HG03280 (cell line): ENCODE results near the gene EME2.
A peak's percentile ranks its signal among the peaks of the same experiment; 100 is the strongest.
"Not testable (repeated sequence)": the region's sequence is repeated elsewhere in the genome, so short reads cannot be mapped to it uniquely, and the experiment has no call there.

Experiments used
- ATAC-seq: cut with Tn5 transposase; IDR thresholded peaks from one replicate; pipeline ENCODE4 v1.9.1; 2021; ENCODE audit warnings: mild to moderate bottlenecking, moderate library complexity; ENCODE audit not compliant: unreplicated experiment

The EME2 gene, protein sequence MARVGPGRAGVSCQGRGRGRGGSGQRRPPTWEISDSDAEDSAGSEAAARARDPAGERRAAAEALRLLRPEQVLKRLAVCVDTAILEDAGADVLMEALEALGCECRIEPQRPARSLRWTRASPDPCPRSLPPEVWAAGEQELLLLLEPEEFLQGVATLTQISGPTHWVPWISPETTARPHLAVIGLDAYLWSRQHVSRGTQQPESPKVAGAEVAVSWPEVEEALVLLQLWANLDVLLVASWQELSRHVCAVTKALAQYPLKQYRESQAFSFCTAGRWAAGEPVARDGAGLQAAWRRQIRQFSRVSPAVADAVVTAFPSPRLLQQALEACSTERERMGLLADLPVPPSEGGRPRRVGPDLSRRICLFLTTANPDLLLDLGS

GRCh38 chr16:1772362-1772907 is at the start of gene EME2:
Gene EME2, plus strand, starts transcription at chr16:1772810. Its CDS starts 418 bp downstream, at chr16:1773228.
- peak; percentile 16 for ATAC-seq

DNA sequence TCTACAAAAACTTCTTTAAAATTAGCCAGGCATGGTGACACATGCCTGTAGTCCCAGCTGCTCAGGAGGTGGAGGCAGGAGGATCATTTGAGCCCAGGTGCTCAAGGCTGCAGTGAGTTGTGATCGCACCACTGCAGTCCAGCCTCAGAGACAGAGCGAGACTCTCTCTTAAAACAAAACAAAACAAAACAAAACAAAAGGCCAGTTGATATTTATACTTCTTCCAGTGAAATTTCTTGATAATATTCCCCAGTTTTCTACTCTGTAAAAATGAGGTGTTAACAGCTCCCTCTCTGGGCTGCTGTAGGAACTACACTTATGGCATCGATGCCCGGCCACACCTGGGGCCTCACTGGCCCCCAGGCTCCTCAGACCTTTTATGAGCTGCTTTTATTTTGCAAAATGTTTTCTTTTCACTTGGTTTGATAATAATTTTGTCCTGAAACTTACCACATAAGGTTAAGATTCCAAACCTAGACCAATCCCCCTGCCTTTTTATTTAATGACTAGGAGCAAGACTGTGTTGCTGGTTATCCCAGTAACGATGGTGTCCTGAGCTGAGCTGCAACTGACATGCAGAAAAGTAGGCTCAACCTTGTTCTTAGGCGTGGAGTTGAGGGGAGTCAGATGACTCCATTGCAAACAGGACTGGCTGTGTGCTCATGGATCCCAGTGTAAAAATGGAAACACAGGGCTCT is 49.0 kb upstream of the EME2 start:
- ATAC-seq, result no peak

DNA sequence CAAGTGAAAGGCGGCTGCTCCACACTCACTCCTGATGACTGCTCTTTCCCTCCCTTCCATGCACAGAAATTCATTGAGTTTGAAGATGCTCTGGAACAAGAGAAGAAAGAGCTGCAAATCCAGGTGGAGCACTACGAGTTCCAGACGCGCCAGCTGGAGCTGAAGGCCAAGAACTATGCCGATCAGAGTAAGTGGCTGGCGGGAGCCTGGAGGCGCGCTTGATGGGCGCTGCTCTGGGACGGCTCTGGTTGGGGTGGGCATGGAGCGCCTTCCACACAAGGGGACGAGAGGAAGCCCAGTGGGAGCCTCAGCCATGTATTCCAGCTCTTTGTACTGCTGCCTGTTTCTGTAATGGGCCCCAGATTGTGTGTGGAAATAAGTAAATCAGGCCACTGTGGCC is 48.1 kb upstream of the EME2 start:
- no peak for ATAC-seq

DNA sequence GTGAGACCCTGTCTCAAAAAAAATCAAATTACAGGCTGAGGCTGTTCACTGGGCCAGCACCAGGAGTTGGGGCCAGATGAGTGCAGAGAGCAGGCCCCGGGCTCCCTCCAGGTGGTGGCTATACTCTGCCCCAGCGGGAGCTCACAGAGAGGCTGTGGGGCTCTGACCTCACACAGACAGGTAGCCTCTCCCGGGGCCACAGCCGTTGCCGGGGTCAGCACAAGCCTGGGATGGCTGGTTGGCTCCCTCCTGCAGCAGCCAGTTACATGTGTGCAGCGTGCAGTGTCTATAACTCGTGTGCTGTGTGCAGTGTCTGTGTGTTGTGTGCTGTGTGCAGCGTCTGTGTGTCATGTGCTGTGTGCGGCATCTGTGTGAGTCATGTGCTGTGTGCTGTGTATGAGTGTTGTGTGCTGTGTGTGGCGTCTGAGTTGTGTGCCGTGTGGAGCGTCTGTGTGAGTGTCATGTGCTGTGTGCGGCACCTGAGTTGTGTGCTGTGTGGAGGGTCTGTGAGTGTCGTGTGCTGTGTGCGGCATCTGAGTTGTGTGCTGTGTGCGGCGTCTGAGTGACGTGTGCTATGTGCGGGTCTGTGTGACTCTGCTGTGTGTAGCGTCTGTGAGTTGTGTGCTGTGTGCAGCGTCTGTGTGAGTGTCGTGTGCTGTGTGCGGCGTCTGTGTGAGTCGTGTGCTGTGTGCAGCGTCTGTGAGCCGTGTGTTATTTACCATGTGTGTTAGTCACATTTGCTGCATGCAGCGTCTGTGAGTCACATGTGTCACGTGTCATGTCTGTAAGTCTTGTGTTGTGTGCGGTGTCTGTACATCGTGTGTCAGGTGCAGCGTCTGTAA is 45.7 kb upstream of the EME2 start:
- no peak for ATAC-seq

DNA sequence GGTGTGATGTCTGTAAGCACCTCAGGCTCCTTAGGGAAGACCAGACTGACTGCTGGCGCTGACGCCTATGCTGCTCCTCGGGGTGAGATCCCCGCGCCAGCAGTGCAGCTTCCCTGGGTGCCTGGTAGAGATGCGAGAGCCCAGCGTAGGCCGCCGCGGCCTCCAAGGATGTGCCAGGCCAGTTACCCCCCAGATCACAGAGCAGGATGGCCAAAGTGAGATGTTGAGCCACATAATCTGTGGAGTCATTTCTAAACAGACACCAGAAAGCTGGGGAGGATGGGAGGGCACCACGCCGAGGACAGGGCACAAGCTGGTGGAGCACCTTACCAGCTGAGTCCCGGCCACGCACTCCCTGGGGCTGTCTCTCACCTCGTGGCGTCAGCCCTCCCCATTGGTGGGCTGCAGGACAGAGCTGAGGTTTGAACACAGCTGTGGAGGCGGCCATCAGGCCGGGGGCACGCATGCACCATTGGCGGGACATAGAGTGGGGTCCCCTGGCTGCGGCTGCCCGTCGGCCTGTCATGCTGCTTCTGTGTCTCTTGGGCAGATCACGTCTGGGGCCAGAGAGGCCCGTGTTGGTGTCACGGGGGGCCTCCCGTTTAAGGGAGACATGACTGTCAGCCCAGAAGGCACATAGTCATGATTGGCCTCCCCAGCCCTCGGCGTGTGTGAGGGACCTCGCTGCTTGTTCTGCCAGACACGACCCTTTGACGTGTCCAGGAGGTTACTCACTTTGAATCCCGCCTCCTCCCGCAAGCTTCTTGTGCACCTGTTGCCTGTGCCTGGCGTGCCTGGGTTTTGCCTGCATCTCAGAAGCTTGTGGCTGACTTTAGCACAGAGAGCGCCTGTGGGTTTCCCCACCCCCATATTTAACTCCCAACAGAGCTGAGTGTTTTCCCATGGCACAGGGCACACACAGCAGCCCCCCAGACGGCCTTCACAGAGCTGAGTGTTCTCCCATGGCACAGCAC is 44.7 kb upstream of the EME2 start:
- ATAC-seq, result no peak

GRCh38 chr16:1729026-1729425 is 43.6 kb upstream of the EME2 start:
- ATAC-seq, result no peak

DNA sequence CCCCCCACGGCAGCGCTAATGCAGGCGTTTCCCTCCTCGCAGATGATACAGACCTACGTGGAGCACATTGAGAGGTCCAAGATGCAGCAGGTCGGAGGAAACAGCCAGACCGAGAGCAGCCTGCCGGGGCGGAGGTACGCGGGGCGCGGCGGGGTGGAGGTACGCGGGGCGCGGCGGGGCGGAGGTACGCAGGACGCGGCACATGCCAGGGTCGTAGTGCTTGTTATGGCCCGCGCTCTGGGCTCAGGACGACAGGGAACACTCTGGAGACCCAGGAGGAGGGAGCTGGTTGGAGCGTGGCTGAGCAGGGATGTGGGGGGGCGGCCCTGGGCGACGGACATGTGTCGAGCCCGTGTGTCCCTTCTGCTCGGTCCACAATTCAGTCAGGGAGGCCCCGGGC is 43.2 kb upstream of the EME2 start:
- no peak for ATAC-seq

DNA sequence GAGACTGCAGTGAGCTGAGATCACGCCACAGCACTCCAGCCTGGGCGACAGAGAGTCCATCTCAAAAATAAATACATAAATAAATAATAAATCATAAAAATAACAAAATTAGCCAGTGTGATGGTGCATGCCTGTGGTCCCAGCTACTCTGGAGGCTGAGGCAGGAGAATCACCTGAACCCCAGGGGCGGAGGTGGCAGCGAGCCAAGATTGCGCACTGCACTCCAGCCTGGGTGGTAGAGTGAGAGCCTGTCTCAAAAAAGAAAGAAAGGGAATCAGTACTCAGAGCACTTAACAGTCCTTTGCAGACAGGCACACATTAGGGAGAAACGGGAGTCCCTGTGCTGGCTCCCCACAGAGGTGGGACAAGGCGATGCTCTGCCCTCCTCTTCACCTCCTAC is 41.5 kb upstream of the EME2 start:
- no peak for ATAC-seq

- ATAC-seq, result no peak
Measured at GRCh38 chr16:1731603-1732002, 41.0 kb upstream of the EME2 start.

- no peak for ATAC-seq
Measured at GRCh38 chr16:1732071-1732470, 40.5 kb upstream of the EME2 start.

DNA sequence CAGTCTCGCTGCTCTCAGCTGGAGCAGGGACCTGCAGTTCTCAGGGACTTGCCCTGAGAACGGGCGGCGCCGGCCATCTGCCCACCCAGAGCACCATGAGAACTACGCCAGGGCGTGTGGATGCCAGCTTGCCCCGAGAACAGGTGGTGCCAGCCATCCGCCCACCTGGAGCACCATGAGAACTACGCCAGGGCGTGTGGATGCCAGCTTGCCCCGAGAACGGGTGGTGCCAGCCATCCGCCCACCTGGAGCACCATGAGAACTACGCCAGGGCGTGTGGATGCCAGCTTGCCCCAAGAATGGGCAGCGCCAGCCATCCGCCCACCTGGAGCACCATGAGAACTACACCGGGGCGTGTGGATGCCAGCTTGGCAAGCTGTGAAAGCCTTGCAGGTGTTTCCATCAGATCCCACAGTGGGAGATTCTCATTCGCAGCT is 40.0 kb upstream of the EME2 start:
- not testable (repeated sequence) for ATAC-seq

GRCh38 chr16:1734123-1734522 is 38.5 kb upstream of the EME2 start:
- ATAC-seq, result no peak

DNA sequence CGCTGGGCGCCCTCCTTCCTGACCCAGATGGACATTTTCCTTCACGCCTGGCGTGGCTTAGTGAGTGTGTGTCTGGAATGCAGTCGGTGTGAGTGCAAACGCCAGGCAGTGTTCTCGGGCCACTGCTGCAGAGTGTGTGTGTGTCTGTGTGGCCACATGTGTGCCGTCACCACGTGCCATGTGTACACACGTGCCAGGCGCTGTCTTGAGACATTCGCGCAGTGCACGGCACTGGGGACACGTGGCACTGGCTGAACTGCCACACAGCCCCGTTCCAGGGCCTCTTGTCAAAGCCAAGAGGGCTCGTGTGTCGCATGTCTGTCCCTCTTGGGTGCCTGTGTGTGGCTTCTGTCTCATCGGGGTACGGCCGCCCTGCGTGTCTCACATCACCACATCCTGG is 37.8 kb upstream of the EME2 start:
- ATAC-seq, result no peak

DNA sequence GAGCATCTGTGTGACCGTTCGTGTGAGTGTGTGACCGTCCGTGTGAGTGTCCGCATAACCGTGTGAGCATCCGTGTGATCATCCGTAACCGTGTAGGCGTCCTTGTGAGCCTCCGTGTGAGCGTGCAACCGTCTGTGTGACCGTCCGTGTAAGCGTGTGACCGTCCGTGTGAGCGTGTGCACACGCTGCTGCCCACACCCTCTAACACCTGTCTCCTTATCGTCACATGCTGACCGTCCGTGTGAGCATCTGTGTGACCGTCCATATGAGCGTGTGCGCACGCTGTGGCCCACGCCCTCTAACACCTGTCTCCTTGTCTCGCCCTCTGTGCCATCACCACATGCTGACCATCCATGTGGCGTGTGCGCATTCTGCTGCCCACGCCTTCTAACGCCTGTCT is 32.4 kb upstream of the EME2 start:
- no peak for ATAC-seq

DNA sequence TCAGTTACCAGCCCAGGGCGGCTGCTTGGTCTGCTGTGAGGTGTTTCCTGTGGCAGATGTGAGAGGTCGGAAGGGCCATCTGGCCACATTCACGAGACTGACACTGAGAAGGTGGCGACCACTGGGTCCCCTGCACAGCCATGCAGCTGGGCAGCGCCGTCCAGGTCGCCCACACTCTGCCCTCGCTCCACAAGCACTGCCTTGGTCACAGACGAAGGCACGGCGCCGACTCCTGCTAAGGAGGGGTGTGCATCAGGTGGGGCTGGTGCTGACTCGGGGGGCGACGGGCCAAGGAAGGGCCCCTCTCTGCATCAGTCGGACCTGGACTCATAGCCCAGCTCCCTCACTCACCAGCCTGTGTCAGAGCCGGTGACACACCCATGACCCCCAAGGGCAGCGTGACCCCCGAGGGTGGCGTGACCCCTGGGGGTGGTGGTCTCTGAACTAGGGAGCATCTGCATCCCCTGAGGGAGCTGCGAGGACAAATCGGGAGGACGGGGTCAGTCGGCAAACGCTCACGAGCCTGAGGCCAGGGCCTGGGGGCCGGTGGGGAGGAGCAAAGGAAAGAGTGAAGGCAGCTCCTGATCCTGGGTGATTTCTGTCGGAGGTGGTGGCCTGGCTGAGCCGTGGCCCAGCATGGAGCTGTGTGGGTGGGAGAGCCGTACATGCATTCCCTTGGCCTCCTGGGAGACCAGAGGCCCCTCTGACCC is 31.7 kb upstream of the EME2 start:
- ATAC-seq, result no peak

DNA sequence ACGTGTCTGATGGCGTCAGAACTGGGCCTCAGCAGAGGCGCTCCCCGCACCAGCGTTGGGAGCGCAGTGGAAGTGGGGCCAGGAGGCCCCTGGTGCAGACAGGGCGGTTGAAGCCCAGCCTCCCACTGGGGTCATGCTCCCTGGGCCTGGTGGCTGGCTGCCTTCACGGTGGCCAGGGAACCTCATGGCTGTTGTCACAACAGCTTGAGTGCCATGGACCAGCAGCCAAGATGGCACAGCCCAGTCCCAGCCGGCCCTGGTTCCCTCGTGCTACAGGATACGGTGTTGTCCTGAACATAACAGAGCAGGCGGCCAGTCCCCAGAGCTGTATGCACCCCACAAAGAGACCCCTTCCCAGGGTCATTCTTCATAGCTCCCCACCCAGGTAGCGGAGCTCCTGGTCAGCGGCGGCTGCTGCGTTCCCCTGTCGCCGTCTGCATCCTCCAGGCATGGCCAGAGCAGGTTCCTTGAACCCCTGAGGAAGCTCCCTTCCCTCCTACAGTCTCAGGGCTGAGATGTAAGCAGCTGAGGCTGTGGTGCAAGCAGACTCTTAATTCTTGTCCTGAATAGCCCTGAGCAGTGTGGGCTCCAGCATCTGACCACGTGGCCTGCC is 31.0 kb upstream of the EME2 start:
- no peak for ATAC-seq

DNA sequence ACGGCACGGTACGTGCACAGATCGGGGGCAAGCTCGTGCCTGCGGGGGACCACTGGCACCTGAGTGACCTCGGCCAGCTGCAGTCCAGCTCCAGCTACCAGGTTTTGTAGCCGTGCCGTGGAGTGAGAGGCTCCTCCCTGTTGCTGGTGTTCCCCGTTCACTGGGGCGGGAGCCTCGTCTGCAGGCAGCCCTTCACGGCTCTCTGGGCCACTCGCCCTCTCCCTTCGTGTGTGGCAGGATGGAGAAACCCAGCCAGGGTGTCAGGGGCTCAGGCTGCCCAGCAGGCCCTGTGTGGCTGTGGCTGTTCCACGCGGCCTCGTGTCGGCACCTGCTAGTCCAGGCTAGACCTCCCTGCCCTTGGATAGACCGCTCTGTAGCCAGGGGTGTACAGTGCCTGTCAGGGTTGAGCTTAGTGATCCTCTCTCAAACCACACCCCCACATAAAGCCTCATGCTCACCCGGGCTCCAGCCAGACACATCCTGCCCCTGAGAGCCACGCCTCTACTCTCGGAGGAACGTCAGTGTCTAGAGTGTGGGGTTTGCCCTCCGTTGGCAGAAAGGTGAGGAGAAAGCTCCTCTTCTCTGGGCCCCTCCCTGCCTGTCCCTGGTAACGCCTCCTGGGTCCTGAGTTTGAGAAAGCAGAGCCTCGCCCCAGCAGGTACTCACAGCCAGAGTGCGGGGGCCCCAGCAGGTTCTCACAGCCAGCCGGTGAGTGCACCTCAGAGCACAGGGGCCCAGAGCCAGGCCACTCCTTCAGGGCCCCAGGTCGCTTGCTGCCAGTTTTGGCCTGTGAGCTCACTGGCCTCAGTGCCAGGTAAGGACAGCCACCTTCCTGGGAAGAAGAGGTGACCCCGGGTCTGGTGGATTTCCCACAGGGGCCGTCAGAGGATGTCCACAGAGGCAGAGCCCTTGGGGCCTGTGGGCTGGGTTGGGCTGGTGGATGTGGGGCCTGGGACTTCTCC is 29.0 kb upstream of the EME2 start:
- no peak for ATAC-seq

GRCh38 chr16:1744338-1744840 is 28.2 kb upstream of the EME2 start:
- ATAC-seq, result no peak
